ENCODE measurements around the gene SNAPC4. TPM values are rescaled to one million over a fixed set of nuclear protein-coding genes. Genes with fewer than 3 reads are reported as not detected.

SNAPC4 gene
- total RNA-seq, 2 experiments from 2014 or later: 12.4 to 17.0 TPM

DNA sequence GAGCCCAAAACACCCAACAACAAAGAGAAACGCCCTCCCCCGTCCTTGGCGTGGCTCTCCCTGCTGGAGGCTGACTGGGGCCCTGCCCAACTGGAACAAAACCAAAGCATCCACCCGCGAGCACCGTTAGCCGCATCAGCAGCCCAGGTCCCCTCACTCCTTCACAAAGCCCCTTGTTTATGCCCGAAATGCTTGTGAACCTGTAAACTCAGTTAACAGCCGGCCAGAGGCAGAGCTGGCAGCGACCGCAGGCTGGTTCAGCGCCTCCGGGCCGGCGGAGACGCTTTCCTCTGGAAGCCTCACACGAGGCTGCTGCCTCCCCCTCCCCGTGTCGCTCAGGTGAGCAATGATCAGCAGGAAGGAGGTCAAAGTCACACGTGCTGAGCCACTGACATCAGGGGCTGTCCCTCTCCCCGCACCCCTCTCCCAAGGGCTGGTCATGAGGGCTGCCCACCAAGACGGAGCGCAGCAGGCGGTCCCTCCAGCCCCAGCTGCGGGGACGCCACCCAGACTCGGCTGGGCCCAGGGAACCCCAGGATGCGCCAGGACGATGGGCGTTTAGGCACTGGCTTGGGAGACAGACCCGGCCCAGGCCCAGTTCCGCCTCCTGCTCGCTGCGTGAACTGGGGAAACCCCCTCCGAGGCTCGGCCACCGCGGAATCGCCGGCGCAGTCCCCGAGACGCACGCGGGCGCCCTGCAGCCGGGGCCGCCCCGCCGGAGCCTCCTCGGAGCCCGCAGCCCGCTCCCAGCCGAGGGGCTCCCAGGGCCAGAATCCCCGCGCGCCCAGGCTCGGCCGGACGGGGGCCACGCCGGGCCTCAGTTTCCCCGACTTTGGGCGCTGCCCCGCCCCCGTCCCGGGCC, 563 bp downstream of the SNAPC4 start:
- no peaks in the 10 kb centered on the region for H3K9me3 Mint-ChIP-seq (ENCODE audit: low read depth)
- DNase-seq (peak; percentile 48), ATAC-seq (peak; percentile 14)
- H3K4me1 Mint-ChIP-seq: peaks cover 42% of the 10 kb centered on the region
- CTCF ChIA-PET: interaction anchor here (0.6 to 6.2 kb wide), 6 partner anchors 11 to 87 kb away, joined by 3 to 52 read pairs (median 4); partner anchors contain the start of gene DNLZ
- peaks cover 13% of the 10 kb centered on the region for H3K36me3 Mint-ChIP-seq
- peak overlapping the region; percentile 86 for H3K4me3 Mint-ChIP-seq
- peak overlapping the region; percentile 74 for H3K27ac Mint-ChIP-seq
- no peaks in the 10 kb centered on the region for H3K27me3 Mint-ChIP-seq

DNA sequence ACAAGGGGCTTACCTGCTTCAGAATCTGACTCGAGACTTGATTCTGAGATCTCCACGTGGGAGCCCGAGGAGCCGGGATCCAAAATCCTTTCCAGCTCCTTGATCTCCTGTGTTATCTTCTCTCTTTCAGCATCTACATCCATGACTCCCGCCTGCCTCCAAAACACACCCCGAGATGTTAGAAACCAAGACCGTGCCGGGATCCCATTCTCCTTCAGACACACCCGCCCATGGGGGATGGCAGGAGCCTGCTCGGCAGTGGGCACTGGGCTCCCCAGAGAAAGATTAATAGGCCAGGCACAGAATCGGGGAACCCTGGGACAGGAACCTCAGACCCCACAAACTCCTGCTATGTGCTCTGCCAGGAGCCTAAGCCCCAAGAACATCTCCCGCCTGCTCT, 1.7 kb downstream of the SNAPC4 start:
- H3K4me3 Mint-ChIP-seq: peak overlapping the region; percentile 86
- no peak for DNase-seq
- peak overlapping the region; percentile 74 for H3K27ac Mint-ChIP-seq
- ATAC-seq: no peak
- peaks cover 31% of the 10 kb centered on the region for H3K4me1 Mint-ChIP-seq
- H3K9me3 Mint-ChIP-seq (ENCODE audit: low read depth): no peaks in the 10 kb centered on the region
- CTCF ChIA-PET: interaction anchor here (1.0 to 6.2 kb wide), 5 partner anchors 10 to 40 kb away, joined by 3 to 52 read pairs (median 4); partner anchors contain the start of gene DNLZ
- H3K27me3 Mint-ChIP-seq: no peaks in the 10 kb centered on the region
- peaks cover 13% of the 10 kb centered on the region for H3K36me3 Mint-ChIP-seq

DNA sequence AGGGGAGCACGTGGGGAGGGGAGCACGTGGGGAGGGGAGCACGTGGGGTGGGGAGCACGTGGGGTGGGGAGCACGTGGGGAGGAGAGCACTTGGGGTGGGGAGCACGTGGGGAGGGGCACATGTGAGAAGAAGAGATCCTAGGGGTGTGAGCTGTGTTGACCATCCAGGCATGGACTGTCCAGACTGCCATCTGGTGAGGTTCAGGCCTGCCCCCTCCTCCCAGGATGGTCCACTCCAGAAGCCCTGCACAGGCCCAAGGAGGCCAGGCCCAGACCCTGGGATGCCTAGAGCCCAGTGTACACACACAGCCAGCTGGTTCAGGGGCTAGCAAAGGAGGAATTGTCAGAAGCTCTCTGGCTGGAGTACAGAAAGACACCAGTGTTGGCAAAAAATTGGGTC, 2.3 kb downstream of the SNAPC4 start:
- peaks cover 29% of the 10 kb centered on the region for H3K4me1 Mint-ChIP-seq

GRCh38 chr9:136396219-136396515, 3.8 kb downstream of the SNAPC4 start:
- CTCF ChIA-PET: interaction anchor here (1.9 to 3.0 kb wide), 2 partner anchors 21 to 33 kb away, joined by 4 to 18 read pairs; partner anchors contain the start of gene DNLZ
- Mint-ChIP-seq H3K36me3 (peaks cover 10% of the 10 kb centered on the region), H3K27me3 (no peaks in the 10 kb centered on the region), H3K9me3 (ENCODE audit: low read depth) (no peaks in the 10 kb centered on the region), H3K27ac (no peak overlapping the region), H3K4me3 (no peak overlapping the region), H3K4me1 (peaks cover 19% of the 10 kb centered on the region)
- ATAC-seq: no peak
- DNase-seq: no peak

More for the DNA sequence above, 2.3 kb downstream of the SNAPC4 start:
- CTCF ChIA-PET: interaction anchor here (1.0 to 3.0 kb wide), 4 partner anchors 11 to 41 kb away, joined by 3 to 18 read pairs (median 4); partner anchors contain the start of gene DNLZ
- ATAC-seq (no peak), DNase-seq (no peak)
- Mint-ChIP-seq H3K9me3 (ENCODE audit: low read depth) (no peaks in the 10 kb centered on the region), H3K27ac (no peak overlapping the region), H3K4me3 (no peak overlapping the region), H3K27me3 (no peaks in the 10 kb centered on the region), H3K36me3 (peaks cover 12% of the 10 kb centered on the region)

DNA sequence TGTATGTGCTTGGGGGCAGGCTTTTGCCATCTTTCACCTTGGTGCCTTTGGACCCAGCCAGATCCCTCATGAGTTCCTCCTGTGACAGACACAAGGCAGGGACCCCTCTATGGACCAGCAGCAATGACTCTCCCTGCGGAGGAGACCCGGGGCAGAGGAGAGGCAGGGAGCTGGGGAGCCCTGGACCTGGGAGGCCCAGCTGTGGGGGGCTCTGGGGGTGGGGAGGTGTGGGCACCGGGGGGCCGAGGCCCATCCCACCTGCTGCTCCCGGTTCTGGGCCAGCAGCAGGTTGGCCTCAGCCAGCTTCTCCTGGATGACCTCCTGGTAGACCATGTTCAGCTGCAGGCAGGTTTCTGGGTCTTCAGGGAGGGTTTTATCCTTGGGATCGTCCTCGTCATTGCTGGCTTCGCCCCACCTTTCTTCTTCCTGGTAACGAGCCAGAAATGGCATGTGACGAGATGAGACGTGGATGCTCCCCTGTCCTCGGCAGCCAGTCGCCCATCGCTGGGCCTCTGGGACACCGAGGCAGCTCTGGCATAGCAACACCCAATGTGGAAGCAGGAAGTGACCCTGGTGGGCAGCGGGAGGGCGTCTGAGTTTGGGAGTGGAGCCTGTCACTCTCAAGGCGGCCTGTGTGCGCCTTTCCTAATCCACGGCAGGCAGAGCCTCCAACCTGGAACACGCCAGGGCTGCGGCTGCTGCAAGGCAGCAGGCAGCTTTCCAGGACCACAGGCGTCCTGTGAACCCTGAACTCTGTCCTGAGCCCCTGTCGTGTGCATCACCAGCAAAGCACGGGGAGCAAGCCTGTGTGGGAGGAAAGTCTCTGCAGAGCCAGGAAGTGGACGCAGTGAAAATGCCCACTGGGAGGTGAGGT, 4.4 kb downstream of the SNAPC4 start:
- Mint-ChIP-seq H3K9me3 (ENCODE audit: low read depth) (no peaks in the 10 kb centered on the region), H3K36me3 (peaks cover 10% of the 10 kb centered on the region), H3K27me3 (no peaks in the 10 kb centered on the region), H3K4me1 (peaks cover 16% of the 10 kb centered on the region), H3K4me3 (no peak overlapping the region), H3K27ac (no peak overlapping the region)
- ATAC-seq (no peak), DNase-seq (no peak)
- CTCF ChIA-PET: interaction anchor here (1.9 to 3.0 kb wide), 2 partner anchors 21 to 32 kb away, joined by 4 to 18 read pairs; partner anchors contain the start of gene DNLZ

GRCh38 chr9:136395020-136395340, 5.0 kb downstream of the SNAPC4 start:
- no peak overlapping the region for H3K4me3 Mint-ChIP-seq
- H3K36me3 Mint-ChIP-seq: peaks cover 13% of the 10 kb centered on the region
- CTCF ChIA-PET: no interaction called here
- H3K27ac Mint-ChIP-seq: no peak overlapping the region
- H3K9me3 Mint-ChIP-seq (ENCODE audit: low read depth): no peaks in the 10 kb centered on the region
- peaks cover 15% of the 10 kb centered on the region for H3K4me1 Mint-ChIP-seq
- DNase-seq (no peak), ATAC-seq (no peak)
- H3K27me3 Mint-ChIP-seq: no peaks in the 10 kb centered on the region

DNA sequence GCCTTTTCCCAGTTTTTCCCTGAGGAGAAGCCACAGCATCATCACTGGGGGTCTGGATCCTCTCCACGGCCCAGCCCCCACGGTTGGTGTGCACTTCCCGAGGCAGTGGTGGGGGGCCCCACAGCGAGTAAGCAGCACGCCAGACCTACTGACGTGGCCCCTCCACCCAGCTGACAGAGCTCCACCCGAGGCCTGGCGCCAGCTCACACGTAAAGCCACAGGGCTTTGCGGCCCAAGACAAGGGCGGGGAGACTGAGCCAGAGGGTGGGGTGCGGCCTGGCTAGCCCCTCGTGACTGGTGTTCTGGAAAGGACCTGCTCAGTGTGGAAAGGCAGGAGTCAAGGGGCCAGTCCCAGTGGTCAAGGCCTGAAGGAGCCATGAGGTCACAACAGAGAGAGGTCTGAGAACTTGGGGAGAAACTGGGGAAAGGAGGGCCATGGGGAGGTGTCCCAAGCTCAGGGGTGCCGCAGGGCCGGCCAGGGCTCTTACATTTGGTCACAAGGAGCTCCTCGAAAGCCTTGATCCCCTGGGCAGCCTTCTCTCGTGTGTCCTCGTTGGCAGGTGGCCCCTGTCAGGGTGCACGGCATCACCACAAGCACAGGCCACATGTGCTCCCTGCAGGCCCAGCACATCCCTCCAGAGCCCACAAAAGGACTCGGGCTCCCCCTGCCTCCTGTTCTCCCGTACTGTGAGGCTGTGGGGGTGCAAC, 5.5 kb downstream of the SNAPC4 start:
- peaks cover 15% of the 10 kb centered on the region for H3K4me1 Mint-ChIP-seq
- H3K4me3 Mint-ChIP-seq: no peak overlapping the region
- DNase-seq (no peak), ATAC-seq (no peak)
- CTCF ChIA-PET: no interaction called here
- H3K36me3 Mint-ChIP-seq: peaks cover 16% of the 10 kb centered on the region
- H3K27me3 Mint-ChIP-seq: no peaks in the 10 kb centered on the region
- H3K27ac Mint-ChIP-seq: no peak overlapping the region
- no peaks in the 10 kb centered on the region for H3K9me3 Mint-ChIP-seq (ENCODE audit: low read depth)

DNA sequence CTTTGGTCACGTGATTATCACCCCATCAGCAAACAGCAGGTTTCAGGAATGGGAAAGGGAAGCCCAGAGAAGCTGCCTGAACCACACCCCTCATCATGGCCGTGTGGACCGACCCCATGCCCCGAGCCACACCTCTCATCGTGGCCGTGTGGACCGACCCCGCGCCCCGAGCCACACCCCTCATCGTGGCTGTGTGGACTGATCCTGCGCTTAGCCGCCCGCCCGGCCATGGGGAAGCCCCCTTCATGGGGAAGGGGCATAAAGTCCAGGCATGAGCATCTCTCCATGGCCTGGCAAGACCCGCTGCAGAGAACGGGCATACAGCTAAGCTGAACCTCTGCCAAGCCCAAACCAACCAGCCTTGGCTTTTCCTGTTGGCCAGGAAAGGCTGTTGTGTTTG, 6.4 kb downstream of the SNAPC4 start:
- no peak overlapping the region for H3K4me3 Mint-ChIP-seq
- DNase-seq (no peak), ATAC-seq (no peak)
- H3K27me3 Mint-ChIP-seq: no peaks in the 10 kb centered on the region
- peaks cover 11% of the 10 kb centered on the region for H3K4me1 Mint-ChIP-seq
- no peaks in the 10 kb centered on the region for H3K9me3 Mint-ChIP-seq (ENCODE audit: low read depth)
- peaks cover 18% of the 10 kb centered on the region for H3K36me3 Mint-ChIP-seq
- no peak overlapping the region for H3K27ac Mint-ChIP-seq
- CTCF ChIA-PET: no interaction called here

DNA sequence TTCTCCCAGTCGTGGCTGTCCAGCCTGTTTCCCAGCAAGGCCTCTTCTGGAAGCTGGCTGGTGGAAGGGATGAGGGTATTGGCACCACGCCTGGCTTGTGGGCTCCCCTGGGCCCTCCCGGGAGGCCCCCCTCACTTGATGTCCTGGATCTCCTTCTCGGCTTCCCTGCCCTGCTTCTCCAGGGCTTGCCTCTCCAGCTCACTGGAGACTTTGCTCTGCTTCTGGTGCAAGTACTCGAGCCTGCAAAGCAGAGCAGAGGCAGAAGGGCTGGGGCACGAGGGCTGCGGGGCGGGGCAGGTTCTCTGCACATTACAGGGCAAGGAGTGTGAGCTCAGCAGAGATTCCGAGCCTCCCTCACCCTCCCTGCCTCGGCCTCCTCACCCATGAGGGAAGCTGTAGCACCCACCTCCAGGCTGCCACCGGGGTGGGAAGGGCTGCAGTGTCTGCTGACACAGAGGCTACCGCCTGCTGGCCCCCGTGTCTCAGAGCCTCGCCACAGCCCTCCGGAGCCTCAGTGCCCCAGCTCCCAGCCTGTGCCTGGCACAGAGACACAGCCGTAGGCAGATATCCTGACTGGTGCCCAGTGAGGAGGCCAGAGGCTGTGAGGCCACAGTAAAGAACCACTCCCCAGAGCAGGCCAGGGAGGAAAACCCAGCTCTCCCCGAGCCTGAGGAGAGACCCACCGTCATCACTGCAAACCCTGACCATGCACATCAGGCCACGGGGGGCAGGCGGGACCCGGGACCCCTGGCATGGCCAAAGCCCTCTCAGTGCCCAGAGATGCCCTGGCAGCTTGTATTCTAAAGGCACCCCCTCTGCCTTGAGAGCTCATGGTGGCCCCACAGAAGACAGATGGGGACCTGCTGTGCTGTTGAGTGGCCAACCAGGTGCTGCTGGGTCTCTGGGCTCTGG, 7.2 kb downstream of the SNAPC4 start:
- Mint-ChIP-seq H3K27me3 (no peaks in the 10 kb centered on the region), H3K36me3 (peaks cover 18% of the 10 kb centered on the region), H3K9me3 (ENCODE audit: low read depth) (no peaks in the 10 kb centered on the region), H3K27ac (no peak overlapping the region), H3K4me3 (no peak overlapping the region), H3K4me1 (peaks cover 5% of the 10 kb centered on the region)
- CTCF ChIA-PET: no interaction called here
- no peak for ATAC-seq
- no peak for DNase-seq

DNA sequence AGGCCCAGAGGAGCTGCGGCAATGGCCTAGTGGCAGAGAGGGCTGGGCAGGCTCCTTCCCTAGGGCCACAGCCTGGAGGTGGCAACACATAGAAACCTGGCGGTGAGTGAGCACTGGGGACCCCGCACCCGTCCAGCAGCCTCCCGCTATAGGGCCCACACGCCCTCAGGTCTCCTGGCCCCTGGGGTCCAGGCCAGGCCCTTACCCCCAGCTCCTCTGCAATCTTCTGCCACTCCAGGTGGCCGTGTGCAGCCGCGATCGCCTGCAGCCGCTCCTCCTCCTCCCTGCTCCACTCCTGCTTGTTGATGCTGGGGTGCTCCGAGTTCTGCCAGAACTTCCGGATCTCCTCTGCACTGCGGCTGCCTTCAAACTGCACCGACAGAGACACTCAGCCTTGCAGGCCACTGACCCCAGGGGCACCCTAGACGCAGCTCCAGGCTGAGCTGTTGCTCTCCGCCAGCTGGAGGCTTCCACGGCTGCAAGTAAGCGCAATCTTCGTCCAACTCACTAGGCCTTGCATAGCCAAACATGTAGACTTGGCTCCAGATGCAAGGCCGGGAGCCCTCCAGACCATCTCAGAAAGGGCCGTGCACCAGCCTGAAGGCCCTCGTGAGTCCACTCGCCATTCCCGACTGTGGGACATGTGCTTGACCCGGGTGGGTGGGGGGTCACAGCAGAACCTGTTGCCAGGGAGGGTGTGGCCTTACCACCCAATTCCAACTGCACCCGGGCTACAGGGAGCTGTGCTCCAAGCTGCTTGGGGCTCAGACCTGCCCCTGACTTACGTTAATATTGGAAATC, 8.0 kb downstream of the SNAPC4 start:
- no peak overlapping the region for H3K4me3 Mint-ChIP-seq
- H3K4me1 Mint-ChIP-seq: peaks cover 5% of the 10 kb centered on the region
- no peak overlapping the region for H3K27ac Mint-ChIP-seq

DNA sequence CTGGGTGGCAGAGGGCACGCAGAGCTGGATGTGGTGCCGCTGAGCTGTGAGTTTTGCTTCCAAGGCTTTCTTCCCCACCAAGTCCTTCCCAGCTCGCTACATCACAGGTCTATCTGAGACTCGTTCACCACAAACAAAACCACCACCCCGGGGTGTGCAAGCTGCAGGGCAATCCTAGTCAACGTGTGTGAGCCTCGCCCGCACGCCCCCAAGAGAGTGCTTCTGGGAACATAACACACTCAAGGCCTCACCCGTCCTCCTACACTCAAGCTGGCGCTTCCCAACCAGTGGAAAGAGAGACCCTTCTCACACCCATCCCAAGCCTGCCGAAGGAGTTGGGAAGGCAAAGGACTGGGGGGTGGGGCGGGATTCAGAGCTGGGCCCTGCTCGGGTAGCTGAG, 10.6 kb downstream of the SNAPC4 start:
- CTCF ChIA-PET: interaction anchor here (1.8 kb wide), 1 partner anchor 9 kb away, joined by 4 read pairs; no protein-coding TSS in a partner anchor

More for the DNA sequence above, 8.0 kb downstream of the SNAPC4 start:
- Mint-ChIP-seq H3K36me3 (peaks cover 24% of the 10 kb centered on the region), H3K27me3 (no peaks in the 10 kb centered on the region), H3K9me3 (ENCODE audit: low read depth) (no peaks in the 10 kb centered on the region)
- no peak for ATAC-seq
- DNase-seq: no peak
- CTCF ChIA-PET: no interaction called here

DNA sequence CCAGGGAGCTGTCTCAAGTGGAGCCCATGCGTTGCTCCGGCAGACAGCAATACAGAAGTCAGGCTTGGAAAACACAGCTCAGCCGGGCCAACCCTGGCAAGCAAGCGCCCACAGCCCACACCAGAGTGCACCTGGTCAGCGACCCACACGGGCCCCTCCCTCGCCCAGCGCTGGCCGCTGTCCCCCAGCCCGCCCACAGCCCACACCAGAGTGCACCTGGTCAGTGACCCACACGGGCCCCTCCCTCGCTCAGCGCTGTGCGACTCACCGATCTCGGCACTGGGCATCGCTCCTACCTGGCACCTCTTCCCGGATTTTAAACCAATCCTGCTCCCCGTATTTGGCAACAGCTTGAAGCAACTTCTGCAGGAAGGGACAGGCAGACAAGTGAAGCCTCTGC, 12.8 kb downstream of the SNAPC4 start:
- no peaks in the 10 kb centered on the region for H3K27me3 Mint-ChIP-seq
- H3K4me3 Mint-ChIP-seq: no peak overlapping the region
- H3K9me3 Mint-ChIP-seq (ENCODE audit: low read depth): peaks cover 2% of the 10 kb centered on the region
- CTCF ChIA-PET: interaction anchor here (0.9 to 2.0 kb wide), 3 partner anchors 11 to 24 kb away, joined by 3 to 7 read pairs (median 3); partner anchors contain the start of gene DNLZ
- H3K36me3 Mint-ChIP-seq: peaks cover 49% of the 10 kb centered on the region
- peaks cover 30% of the 10 kb centered on the region for H3K4me1 Mint-ChIP-seq
- H3K27ac Mint-ChIP-seq: no peak overlapping the region
- ATAC-seq (no peak), DNase-seq (no peak)

More for the DNA sequence above, 10.6 kb downstream of the SNAPC4 start:
- Mint-ChIP-seq H3K4me1 (peaks cover 24% of the 10 kb centered on the region), H3K36me3 (peaks cover 41% of the 10 kb centered on the region), H3K27ac (no peak overlapping the region), H3K4me3 (no peak overlapping the region), H3K27me3 (no peaks in the 10 kb centered on the region), H3K9me3 (ENCODE audit: low read depth) (peaks cover 2% of the 10 kb centered on the region)
- DNase-seq: no peak
- no peak for ATAC-seq

Measured in activated CD8-positive, alpha-beta memory T cell treated with anti-CD3 and anti-CD28 coated beads, Interleukin-2, amount 10 ng/mL, durations not matched to agents 7 days and 5 days (primary cell).